ENCODE data around the gene POMC. TPM values are rescaled to one million over a fixed set of nuclear protein-coding genes. Genes with fewer than 3 reads are reported as not detected.

The POMC gene
- total RNA-seq = 0.13 and 0.29 TPM in 2 replicates

DNA sequence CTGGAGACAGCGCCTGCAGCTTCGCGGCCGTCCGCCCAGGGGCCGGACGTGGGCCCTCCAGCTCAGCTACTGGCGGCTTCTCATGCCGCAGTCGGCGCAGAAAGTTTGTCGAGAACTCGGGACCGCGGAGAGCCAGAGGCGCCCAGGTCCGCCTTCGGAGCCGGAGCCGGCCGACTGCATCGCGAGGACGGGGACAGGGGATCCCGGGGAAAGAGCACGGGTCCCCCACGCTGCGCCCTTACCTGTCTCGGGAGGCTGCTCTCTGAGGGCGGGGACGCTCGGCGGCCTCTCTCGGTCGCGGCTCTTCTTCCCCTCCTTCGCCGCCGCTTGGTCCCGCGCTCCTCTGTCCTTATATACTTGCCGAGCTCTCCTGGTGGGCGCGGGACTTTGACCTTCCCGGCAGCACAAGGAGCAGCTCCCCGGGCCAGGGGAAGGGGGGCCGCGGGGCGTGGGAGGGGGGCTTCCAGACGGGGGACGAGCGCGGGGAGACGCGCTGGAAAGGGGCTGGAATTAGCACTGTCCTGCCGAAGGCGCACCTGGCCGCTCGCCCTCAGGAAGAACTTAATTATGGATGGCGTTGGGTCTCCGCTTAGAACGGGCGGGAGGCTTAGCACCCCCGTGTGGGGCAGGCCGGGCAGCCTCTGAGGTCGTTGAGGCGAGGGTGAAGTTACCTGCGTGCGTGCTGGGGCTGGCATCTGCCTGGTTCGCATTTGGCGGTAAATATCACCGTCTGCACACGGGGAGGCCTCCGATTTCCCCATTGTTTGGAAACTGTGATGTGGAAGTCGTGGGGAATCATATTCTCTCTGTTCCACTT, at the start of gene POMC:
Gene POMC (minus strand): TSS at position 325 of the 817 bp plus-strand sequence. CDS start 3,808 bp downstream, outside the sequence.

Other genes starting within 250 kb of the POMC start
- gene ADCY3, start 248.3 kb downstream of the POMC start, total RNA-seq = 22.9 and 34.9 TPM in 2 replicates
- 3.1 and 4.3 TPM in 2 replicates for gene DNAJC27, start 196.6 kb downstream of the POMC start, total RNA-seq
- gene EFR3B, start 126.5 kb downstream of the POMC start, total RNA-seq = 0.13 and 0.22 TPM in 2 replicates
- 18.2 and 22.9 TPM in 2 replicates for gene DNMT3A, start 173.3 kb upstream of the POMC start, total RNA-seq